Measurements from ENCODE around the gene SYAP1.

The SYAP1 gene

DNA sequence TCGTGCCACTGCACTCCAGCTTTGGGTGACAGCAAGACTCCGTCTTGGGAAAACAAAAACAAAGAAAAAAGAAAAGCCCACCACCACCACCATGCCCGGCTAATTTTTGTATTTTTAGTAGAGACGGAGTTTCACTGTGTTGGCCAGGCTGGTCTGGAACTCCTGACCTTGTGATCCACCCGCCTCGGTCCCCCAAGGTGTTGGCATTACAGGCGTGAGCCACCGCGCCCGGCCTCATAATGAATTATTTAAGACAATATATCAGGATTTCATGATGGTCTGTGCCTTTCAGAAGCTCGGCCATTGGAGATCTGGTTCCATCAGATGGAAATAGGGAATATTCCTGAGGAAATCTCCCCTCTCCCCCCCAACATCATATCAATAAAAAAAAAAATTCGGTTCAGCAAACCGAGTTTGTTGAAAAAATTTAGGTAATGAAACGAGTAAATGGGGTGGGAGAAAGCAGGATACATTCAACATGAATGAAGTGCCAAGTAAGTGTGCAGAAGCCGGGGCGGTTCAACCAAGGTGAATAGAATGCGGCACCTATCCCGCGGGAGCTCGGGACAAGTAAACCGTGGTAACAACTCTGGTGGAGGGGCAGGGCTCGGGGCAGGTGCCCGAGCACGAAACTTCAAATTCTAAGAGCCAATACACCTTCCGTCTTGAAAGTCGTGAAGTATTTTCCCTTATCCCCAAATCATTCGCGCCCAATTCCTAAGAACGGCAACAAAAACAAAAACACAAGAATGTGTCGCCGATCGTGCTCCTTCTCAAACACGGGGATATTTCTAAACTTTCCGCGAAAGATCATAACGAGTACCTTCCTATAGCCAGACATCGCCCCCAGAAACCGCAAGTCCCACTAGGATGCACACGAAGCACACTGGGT lies 66.1 kb downstream of the SYAP1 start:
- DNase-seq (ENCODE audit: low read depth, low spot score) = no peak
- in situ Hi-C loops (cut with HindIII; ENCODE audit: low sequenced_read_pairs) = no loop called here
- TF ChIP-seq, protein P1, sequence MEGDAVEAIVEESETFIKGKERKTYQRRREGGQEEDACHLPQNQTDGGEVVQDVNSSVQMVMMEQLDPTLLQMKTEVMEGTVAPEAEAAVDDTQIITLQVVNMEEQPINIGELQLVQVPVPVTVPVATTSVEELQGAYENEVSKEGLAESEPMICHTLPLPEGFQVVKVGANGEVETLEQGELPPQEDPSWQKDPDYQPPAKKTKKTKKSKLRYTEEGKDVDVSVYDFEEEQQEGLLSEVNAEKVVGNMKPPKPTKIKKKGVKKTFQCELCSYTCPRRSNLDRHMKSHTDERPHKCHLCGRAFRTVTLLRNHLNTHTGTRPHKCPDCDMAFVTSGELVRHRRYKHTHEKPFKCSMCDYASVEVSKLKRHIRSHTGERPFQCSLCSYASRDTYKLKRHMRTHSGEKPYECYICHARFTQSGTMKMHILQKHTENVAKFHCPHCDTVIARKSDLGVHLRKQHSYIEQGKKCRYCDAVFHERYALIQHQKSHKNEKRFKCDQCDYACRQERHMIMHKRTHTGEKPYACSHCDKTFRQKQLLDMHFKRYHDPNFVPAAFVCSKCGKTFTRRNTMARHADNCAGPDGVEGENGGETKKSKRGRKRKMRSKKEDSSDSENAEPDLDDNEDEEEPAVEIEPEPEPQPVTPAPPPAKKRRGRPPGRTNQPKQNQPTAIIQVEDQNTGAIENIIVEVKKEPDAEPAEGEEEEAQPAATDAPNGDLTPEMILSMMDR (IDR thresholded peaks at IDR 0.05; ENCODE audit: low read depth, low read length) = no peak
- H3K4me3 ChIP-seq (ENCODE audit: low read depth, low read length) = peak overlapping the region; percentile 78

DNA sequence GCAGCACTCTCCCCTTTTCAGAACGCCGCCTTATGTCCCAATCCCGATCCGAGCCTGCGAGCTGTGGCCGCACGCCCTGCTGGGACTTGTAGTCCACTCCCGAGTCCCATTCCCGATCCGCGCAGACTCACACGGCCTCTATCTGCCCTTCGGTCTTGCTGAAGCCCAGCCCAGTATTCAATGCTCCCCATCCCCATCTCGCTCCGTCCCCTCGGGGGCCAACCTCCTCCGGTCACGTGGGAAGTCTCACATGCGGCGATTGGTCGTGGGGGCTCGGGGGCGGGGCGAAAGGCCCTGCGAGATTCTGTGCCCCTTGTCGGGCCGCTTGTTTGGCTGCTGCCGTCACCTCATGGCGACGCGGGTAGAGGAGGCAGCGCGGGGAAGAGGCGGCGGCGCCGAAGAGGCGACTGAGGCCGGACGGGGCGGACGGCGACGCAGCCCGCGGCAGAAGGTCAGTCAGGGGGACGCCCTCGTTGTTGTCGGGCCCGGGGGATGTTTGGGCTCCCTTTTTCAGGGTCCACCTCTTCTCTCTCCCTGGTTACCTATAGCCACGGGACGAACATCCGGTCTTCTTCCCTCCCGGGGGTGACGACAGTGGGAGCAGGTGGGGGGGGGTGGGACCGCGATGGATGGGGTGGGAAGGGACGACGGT lies 66.9 kb downstream of the SYAP1 start, which contains the start of gene TXLNG:
Gene TXLNG, plus strand, starts transcription at position 328 of the 652 bp plus-strand sequence. Its CDS starts 22 bp downstream, at position 350.
- peak; percentile 100 for DNase-seq (ENCODE audit: low read depth, low spot score)
- peak within 1 kb of the TSS; percentile 81 for H3K4me3 ChIP-seq (ENCODE audit: low read depth, low read length)
- TF ChIP-seq, protein P1 (IDR thresholded peaks at IDR 0.05; ENCODE audit: low read depth, low read length) = no peak
- in situ Hi-C loops (cut with HindIII; ENCODE audit: low sequenced_read_pairs) = no loop called here

DNA sequence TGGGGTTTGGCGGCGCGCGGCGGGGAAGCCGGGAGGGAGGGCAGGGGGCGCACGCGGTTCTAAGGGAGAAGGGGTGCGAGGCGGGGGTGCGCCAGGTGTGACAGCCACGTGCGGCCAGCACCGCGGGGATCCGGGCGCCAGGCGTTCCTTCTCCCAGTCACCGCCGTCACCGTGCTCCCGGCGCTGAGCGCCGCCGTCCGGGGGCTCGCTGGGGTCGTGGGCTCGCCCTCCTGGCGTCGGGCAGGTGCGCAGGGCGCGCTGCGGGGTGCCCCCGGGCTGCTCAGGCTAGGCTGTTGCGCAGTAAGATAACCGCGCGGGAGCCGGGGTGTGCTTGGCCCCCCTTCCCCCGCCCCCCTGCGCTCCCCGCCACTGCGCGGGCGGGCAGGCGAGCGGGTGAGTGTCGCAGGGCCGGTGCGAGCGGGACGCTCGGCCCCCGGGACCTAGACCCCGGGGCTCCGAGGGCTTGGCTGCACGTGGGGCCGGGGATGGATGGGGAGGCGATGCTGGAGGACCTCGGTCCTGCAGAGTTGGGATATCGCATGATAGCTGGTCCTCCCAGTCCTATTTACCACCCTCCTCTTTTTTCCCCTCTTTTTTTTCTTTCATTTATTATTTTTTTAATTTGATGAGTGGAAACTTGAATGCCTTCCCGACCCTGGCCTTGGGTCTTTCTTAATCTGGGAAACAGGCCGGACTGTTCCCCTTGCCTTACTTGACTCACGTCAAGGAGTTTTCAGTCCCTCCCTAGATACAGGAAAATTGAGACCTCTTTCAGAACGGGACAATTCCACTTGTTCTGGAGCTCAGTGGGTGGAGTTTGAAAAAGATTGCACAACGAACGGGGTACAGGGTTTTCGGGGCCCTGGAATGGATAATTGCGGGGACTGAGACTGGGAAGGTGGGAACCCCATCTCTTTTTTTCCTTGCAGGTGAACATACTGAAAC lies 67.7 kb downstream of the SYAP1 start:
- peak overlapping the region; percentile 81 for H3K4me3 ChIP-seq (ENCODE audit: low read depth, low read length)

DNA sequence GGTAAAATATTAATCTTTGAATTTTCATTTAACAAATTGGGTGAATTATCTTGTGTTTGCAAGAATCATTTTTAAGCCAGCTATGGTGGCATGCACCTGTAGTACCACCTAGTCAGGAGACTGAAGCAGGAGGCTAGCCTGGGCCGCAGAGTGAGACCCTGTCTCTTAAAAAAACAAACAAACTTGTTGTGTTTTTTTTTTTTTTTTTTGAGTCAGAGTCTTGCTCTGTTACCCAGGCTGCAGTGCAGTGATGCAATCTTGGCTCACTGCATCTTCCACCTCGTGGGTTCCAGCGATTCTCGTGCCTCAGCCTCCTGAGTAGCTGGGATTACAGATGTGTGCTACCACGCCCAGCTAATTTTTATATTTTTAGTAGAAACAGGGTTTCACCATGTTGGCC lies 69.1 kb downstream of the SYAP1 start:
- in situ Hi-C loops (cut with HindIII; ENCODE audit: low sequenced_read_pairs) = no loop called here
- TF ChIP-seq, protein P1 (IDR thresholded peaks at IDR 0.05; ENCODE audit: low read depth, low read length) = no peak
- H3K4me3 ChIP-seq (ENCODE audit: low read depth, low read length) = no peak overlapping the region
- no peak for DNase-seq (ENCODE audit: low read depth, low spot score)

More for the DNA sequence above, 67.7 kb downstream of the SYAP1 start:
- TF ChIP-seq, protein P1 (IDR thresholded peaks at IDR 0.05; ENCODE audit: low read depth, low read length) = no peak
- in situ Hi-C loops (cut with HindIII; ENCODE audit: low sequenced_read_pairs) = no loop called here
- no peak for DNase-seq (ENCODE audit: low read depth, low spot score)

DNA sequence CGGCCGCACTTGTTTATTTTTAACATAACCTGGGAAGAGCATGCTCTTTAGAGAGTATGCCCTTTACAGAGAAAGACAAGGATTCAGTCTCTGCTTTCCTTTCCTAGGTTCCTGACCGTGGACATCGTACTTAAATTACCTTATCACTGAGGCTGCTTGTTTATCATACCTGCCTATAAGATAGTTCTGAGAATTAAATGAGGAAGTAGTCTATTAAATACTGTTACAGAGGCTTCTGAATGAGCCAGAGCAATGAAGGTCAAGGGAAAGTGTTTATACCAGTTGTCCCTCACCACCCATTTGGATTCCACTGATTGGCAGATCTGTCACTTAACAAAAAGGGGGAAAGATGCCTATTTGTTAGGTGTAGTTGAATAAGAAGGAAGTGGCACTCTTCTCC lies 76.9 kb downstream of the SYAP1 start:
- in situ Hi-C loops (cut with HindIII; ENCODE audit: low sequenced_read_pairs) = no loop called here

More for the DNA sequence above, 76.9 kb downstream of the SYAP1 start:
- no peak for DNase-seq (ENCODE audit: low read depth, low spot score)
- H3K4me3 ChIP-seq (ENCODE audit: low read depth, low read length) = no peak overlapping the region
- TF ChIP-seq, protein P1 (IDR thresholded peaks at IDR 0.05; ENCODE audit: low read depth, low read length) = no peak

Measured in astrocyte of the spinal cord (primary cell).